Suprapubic skin (tissue), 4 donors: ENCODE data around the gene ZDHHC22. TPM values are rescaled to one million over a fixed set of nuclear protein-coding genes. Genes with fewer than 3 reads are reported as not detected.
A peak's percentile ranks its signal among the peaks of the same experiment; 100 is the strongest.

ENCODE experiments used
- DNase-seq, 2 donors: peaks; one replicate each; pipeline ENCODE4 v3.0.0-alpha.2; 2019; ENCODE audit warnings: low spot score in 2 of 2
- H3K27ac ChIP-seq: fragments of 200-600 bp; sonication (generic); one replicate; pipeline ENCODE4 v1.5.1; 2019
- H3K27me3 ChIP-seq: fragments of 200-600 bp; sonication (generic); one replicate; pipeline ENCODE4 v1.5.1; 2019
- H3K36me3 ChIP-seq: fragments of 200-600 bp; sonication (generic); one replicate; pipeline ENCODE4 v1.5.1; 2019
- H3K4me1 ChIP-seq: fragments of 200-600 bp; sonication (generic); one replicate; pipeline ENCODE4 v1.5.1; 2019
- H3K4me3 ChIP-seq: fragments of 200-600 bp; sonication (generic); one replicate; pipeline ENCODE4 v1.5.1; 2019; ENCODE audit warnings: mild to moderate bottlenecking
- H3K9me3 ChIP-seq: fragments of 200-600 bp; sonication (generic); one replicate; pipeline ENCODE4 v1.5.1; 2019
- CTCF ChIP-seq, 2 donors: fragments of 200-600 bp in 1 of 2; fragments of 450-650 bp in 1 of 2; sonication (generic) in 1 of 2; IDR thresholded peaks; one replicate each; pipeline ENCODE4 v1.5.1; 2016 to 2019; ENCODE audit warnings: antibody characterized with exemption in 2 of 2, mild to moderate bottlenecking in 1 of 2, moderate library complexity in 1 of 2
- EP300 ChIP-seq: sonication (generic); formaldehyde crosslinking; IDR thresholded peaks from one replicate; pipeline ENCODE4 v1.6.1; 2017; ENCODE audit warnings: antibody characterized with exemption
- POLR2A ChIP-seq, 2 donors: fragments of 450-650 bp; IDR thresholded peaks; one replicate each; pipeline ENCODE4 v1.6.1; 2017; ENCODE audit warnings: antibody characterized with exemption in 2 of 2, mild to moderate bottlenecking in 2 of 2, moderate library complexity in 2 of 2
- POLR2AphosphoS5 ChIP-seq, 3 donors: sonication (generic); formaldehyde crosslinking; IDR thresholded peaks; one replicate each; pipeline ENCODE4 v1.6.1; 2017; ENCODE audit warnings: antibody characterized with exemption in 3 of 3
- WGBS: methylation state at CpG from one replicate; pipeline ENCODE4 v1.1.5; 2018; 5-methylcytosine and 5-hydroxymethylcytosine counted together
- total RNA-seq, 4 donors: library from RNA; depleted of rRNA; stranded (reverse); fragments of >200 nt; gene quantifications; one replicate each; pipeline ENCODE4 v1.1.0, GENCODE V29; 2016

Gene ZDHHC22
- total RNA-seq, 4 donors from 2014 or later, result not detected

- peaks cover 46% of the 10 kb centered on the region for H3K4me1 ChIP-seq
- WGBS, result 85% methylated on average over 6 of the region's 6 CpGs
- H3K36me3 ChIP-seq, result no peaks in the 10 kb centered on the region
- peaks cover 8% of the 10 kb centered on the region for H3K9me3 ChIP-seq
- DNase-seq, result no peak
- no peaks in the 10 kb centered on the region for H3K27me3 ChIP-seq
- TF ChIP-seq POLR2A (IDR thresholded peaks at IDR 0.05), result no peak
- TF ChIP-seq POLR2AphosphoS5 (IDR thresholded peaks at IDR 0.05), result no peak
- no peak for TF ChIP-seq CTCF (IDR thresholded peaks at IDR 0.05)
- no peak for TF ChIP-seq EP300
- peak overlapping the region; percentile 50 for H3K27ac ChIP-seq
- no peak overlapping the region for H3K4me3 ChIP-seq
These were observed 54.6 kb downstream of the ZDHHC22 start for GRCh38 chr14:77086951-77087350.

- WGBS, result 79% methylated on average over 3 of the region's 3 CpGs
- Histone ChIP-seq H3K36me3 (no peaks in the 10 kb centered on the region), H3K4me1 (peaks cover 46% of the 10 kb centered on the region), H3K27ac (peak overlapping the region; percentile 50), H3K9me3 (peaks cover 2% of the 10 kb centered on the region), H3K4me3 (no peak overlapping the region), H3K27me3 (no peaks in the 10 kb centered on the region)
- DNase-seq, result no peak
- TF ChIP-seq POLR2A (IDR thresholded peaks at IDR 0.05) (no peak), POLR2AphosphoS5 (IDR thresholded peaks at IDR 0.05) (no peak), CTCF (IDR thresholded peaks at IDR 0.05) (no peak), EP300 (no peak)
These were observed 55.4 kb downstream of the ZDHHC22 start for GRCh38 chr14:77086017-77086727.

GRCh38 chr14:77085538-77085937 lies 56.1 kb downstream of the ZDHHC22 start:
- WGBS, result 63% methylated on average over 4 of the region's 4 CpGs
- Histone ChIP-seq H3K4me1 (peaks cover 46% of the 10 kb centered on the region), H3K36me3 (no peaks in the 10 kb centered on the region), H3K27me3 (no peaks in the 10 kb centered on the region), H3K9me3 (no peaks in the 10 kb centered on the region), H3K4me3 (no peak overlapping the region), H3K27ac (peak overlapping the region; percentile 50)
- DNase-seq, result no peak
- TF ChIP-seq CTCF (IDR thresholded peaks at IDR 0.05), result no peak
- no peak for TF ChIP-seq POLR2AphosphoS5 (IDR thresholded peaks at IDR 0.05)
- no peak for TF ChIP-seq EP300
- no peak for TF ChIP-seq POLR2A (IDR thresholded peaks at IDR 0.05)

GRCh38 chr14:77084985-77085384 lies 56.6 kb downstream of the ZDHHC22 start:
- DNase-seq, result no peak
- 71% methylated on average over 5 of the region's 5 CpGs for WGBS
- Histone ChIP-seq H3K36me3 (no peaks in the 10 kb centered on the region), H3K27ac (peak overlapping the region; percentile 50), H3K4me3 (no peak overlapping the region), H3K27me3 (no peaks in the 10 kb centered on the region), H3K9me3 (peaks cover 4% of the 10 kb centered on the region), H3K4me1 (peaks cover 46% of the 10 kb centered on the region)
- TF ChIP-seq EP300 (no peak), POLR2AphosphoS5 (IDR thresholded peaks at IDR 0.05) (no peak), POLR2A (IDR thresholded peaks at IDR 0.05) (no peak), CTCF (IDR thresholded peaks at IDR 0.05) (no peak)

- Histone ChIP-seq H3K36me3 (no peaks in the 10 kb centered on the region), H3K9me3 (peaks cover 5% of the 10 kb centered on the region), H3K27ac (no peak overlapping the region), H3K4me3 (no peak overlapping the region), H3K27me3 (no peaks in the 10 kb centered on the region), H3K4me1 (peaks cover 32% of the 10 kb centered on the region)
- 62% methylated on average over 3 of the region's 3 CpGs for WGBS
- TF ChIP-seq POLR2AphosphoS5 (IDR thresholded peaks at IDR 0.05), result no peak
- TF ChIP-seq POLR2A (IDR thresholded peaks at IDR 0.05), result no peak
- TF ChIP-seq EP300, result no peak
- TF ChIP-seq CTCF (IDR thresholded peaks at IDR 0.05), result no peak
- no peak for DNase-seq
These were observed 58.5 kb downstream of the ZDHHC22 start for GRCh38 chr14:77083082-77083481.
